NCI-H1417 (cell line): ENCODE measurements around the gene UGT8.
"Not testable (repeated sequence)": the region's sequence is repeated elsewhere in the genome, so short reads cannot be mapped to it uniquely, and the experiment has no call there.

Experiments used
- DNase-seq, 3 experiments: peaks; one replicate each; lab custom pipeline; 2025; lab: John Stamatoyannopoulos, UW

UGT8 gene

DNA sequence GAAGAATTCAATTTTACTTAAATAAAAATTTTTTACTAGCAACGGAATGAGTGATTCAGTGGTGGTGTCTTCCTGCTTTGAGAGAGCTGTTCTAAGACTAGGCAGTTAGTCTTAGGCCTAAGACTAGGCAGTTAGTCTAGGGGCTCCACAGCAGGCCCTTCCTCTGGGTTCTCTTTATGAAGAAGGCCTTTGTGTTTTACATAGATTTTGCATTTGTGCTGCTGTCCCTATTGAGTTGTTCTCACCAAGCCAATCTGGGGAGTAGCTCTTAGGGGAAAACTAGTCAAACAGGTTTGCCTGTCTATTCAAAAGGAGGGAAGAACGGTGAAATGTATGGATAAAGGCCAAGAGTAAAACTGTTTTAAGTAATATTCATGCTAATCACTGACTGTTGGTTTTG is 7.6 kb downstream of the UGT8 start:
- DNase-seq, result peak in 2 of 3 experiments; percentile 52 to 86

DNA sequence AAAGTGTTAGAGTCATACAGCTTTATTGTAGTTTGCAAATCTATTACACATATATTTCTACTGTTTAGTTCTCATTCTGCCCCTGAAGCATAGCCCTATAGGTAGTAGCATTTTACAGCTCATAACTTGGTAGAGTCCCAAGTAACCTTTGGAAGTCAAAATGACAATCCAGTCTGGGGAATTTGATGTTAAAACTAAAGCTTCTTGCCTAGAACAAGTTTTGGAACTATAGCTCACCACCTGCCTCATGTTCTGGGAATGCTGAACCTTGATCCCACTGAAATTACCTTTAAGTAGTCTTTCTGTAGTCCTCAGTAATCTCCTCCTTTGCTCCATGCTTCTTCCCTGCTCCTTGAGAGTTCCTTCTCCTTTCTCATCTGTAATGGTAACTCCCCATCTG is 8.4 kb downstream of the UGT8 start:
- DNase-seq, result no peak

DNA sequence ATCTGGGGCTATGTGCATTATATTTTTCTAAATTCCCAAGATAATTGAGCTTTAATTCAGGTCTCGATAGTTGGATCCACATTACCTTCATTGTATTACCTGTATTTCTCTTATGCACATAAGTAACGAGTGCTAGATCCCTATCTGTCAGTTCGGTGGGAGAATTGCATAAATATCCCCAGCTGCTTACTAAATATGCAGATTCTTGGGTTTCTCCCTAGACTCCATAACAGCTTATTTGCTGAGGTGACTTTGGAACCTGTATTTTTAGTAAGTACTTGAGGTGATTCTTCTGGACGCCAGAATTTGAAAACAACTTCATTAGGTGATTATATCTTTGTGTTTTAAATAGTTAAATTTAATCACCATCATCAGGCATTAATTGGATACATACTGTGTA is 15.0 kb downstream of the UGT8 start:
- DNase-seq, result peak in 1 of 3 experiments; percentile 49

DNA sequence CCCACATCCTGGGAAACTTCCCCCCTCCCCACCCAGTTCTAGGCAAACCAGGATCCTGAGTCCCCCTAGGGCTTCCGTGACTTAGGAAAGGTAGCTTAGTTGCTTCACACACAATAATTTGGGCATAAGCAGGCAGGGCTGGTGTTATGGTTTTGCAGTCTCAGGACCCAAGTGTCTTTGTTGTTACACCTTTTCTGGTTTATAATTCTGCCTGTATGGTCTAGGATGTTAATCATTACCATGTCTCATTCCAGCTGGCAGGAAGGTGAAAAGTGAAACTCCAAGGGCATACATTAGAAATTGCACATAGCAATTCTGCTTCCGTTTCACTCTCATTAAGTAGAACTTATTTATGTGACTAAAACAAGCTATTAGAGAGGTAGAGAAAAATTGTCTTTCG is 16.8 kb downstream of the UGT8 start:
- peak in 2 of 3 experiments; percentile 29 to 66 for DNase-seq

DNA sequence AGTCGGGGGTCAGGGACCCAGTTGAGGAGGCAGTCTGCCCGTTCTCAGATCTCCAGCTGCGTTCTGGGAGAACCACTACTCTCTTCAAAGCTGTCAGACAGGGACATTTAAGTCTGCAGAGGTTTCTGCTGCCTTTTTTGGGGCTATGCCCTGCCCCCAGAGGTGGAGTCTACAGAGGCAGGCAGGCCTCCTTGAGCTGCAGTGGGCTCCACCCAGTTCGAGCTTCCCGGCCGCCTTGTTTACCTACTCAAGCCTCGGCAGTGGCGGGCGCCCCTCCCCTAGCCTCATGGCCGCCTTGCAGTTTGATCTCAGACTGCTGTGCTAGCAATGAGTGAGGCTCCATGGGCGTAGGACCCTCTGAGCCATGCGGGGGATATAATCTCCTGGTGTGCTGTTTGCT is 17.4 kb downstream of the UGT8 start:
- peak in 2 of 3 experiments; percentile 61 to 75 for DNase-seq

DNA sequence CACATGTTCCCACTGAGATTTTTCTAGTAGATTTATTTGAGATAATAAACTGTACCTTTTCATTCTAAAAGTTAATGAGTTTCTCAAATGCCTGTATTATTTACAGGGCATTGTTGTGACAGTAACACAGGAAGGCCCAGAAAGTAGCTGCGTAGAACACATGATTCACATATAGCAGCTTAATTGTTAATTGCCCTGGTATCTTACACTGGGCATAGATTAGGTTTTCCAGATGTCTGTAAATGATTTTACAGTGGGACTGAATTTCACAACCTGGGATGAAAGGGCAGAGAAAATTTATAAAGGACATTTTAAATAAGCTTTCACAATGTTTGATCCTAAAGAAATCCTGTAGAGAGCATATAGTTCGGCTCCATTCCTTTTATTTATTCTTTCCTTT is 27.6 kb downstream of the UGT8 start:
- DNase-seq, result peak in 1 of 3 experiments; percentile 5

DNA sequence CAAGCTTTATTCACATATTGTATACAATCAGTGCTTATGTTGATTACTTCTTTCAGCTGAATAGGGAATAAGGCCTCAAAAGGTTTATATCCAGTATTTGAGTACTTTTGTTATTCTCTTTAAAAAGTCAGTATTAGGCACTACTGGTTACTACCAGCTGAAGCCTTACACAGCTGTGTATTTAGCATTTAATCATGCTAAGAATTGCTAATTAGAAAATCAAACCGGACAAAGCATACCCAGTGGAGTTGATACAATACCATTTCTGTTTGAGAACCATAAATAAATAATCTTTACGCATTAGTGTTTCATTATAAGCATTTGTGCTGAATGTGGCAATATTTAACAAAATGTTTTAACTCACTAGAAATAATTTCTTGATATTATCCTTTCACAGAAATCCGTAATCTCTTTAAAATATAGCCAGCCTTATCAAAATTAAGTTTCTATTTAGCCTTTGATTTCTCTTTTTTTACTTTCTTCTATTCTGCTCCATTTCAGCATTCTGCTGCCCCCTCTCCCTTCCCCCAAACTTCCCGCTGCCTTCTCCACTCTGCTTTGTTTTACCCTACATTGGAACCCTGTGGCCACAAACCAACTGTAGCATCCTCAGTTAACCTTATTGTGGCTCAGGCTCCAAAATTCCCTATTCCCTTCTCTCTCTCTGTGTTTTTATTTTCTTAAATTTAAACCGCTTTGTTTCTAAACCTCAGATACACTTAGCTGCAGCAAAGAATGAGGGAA is 37.8 kb downstream of the UGT8 start:
- peak in 1 of 3 experiments; percentile 21 for DNase-seq

DNA sequence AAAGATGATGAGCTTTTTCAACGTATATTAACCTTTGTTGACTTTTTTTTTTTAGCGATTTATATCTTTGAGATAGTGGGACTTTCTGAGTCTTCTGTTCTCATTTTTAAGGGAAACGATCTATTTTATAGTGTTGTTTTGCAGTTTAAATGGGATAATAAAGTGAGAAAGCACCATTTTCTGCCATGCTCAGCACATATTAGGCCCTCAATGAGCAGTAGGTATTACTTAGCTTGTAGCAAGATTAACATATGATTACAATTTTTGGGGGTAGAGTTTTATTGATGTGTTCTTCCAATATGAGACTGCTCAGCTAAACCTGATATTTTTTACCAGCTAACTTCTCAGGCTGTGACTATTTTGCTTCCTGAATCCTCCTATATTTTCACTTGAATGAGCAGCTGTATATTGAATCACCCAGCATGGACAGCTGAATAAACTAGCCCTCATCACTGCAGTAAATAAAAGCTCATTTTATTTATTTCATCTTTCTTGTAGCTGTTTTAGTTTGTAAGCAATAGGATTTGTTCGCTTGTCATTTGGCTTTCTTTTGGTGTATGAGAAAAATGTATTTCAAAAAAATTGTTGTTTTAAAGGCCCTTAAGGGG is 43.7 kb downstream of the UGT8 start:
- peak in 1 of 3 experiments; percentile 4 for DNase-seq

DNA sequence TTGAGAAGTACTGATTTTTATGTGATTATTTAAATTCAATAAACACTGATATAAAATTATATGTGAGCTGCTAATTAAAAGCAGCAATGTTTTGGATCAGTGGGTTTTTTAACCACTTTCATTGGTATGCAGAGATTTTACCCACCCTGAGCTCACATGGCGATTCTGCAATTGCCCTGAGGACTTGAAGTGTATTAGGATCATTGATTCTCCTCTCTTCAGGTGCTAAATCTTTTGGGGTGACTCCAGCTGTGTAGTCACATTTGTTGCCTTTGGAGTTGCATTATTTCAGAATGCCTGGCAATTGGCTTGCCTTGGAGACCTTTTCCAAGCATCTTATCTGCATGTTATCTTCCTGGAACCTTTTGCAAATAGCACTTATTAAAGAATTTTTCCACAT is 51.3 kb downstream of the UGT8 start:
- DNase-seq, result no peak

DNA sequence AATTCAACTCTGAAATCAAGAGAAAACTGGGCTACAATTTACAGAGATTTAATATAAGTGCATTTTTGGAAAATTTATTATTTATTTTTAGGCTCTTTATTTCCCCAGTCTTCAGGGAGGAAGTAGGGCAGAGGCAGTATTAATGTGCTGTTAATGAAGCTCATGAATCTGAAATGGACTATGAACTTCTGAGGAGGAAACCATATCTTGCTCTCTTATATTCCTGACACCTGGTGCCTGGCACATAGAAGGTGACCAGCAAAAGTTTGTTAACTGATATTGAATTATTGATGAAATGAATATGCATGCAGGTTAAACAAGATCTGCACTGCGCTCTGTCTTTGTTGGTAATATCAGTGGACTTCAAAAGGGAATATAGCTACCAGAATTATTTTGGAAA is 55.1 kb downstream of the UGT8 start:
- DNase-seq, result no peak

DNA sequence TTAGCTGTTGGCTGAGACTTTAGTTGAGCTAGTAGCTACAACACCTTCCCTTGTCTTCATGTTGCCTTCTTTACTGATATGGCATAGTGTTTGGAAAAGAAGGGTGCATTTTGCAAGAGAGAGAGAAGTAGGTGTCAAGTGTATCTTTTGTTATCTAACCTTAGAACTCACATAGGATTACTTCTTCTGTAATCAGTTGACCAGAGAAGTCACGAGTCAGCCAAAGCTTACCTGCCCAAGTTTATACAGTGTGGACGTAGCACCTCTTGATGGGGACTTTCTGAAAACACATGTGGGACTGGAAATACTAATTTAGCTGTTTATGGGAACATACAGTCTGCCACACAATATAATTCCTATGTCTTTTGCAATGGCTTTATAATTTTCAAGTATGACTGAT is 56.0 kb downstream of the UGT8 start:
- peak in 1 of 3 experiments; percentile 28 for DNase-seq

DNA sequence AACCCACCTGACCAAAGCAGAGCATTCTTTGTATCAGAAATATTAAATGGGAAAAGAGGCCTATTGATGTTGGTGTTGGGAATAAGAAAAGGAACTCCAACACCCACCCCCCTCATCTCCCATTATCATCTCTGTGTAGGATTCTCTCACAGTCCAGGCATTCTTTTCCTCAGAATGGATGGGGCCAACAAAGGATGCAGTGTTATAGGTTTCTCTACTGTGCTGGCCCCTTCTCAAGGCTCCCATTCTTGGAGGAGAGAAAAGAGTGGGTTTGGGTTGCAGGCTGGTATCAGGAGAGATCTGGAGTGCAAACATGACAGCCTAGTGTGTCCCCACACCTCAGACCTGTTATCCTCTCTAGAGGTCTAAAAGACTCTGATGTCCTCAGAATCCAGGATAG is 59.6 kb downstream of the UGT8 start:
- no peak for DNase-seq

DNA sequence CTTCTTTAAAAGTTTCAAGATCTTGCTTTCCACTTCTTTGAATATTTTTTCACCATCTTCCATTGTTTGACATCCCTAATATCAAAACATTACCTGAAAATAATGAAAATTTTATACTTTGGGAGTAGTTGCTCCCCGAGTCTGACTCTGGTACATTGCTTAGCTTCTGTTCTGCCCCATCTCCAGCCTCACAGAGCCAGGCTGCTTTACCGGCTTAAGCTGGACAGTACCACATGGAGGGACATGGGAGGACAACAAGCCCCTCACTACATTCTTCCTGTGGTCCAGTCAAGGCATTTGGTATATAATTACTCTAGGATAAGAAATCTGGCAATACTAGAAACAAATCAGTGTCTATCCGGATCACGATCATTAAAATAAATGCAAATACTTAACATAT is 60.2 kb downstream of the UGT8 start:
- DNase-seq, result no peak

DNA sequence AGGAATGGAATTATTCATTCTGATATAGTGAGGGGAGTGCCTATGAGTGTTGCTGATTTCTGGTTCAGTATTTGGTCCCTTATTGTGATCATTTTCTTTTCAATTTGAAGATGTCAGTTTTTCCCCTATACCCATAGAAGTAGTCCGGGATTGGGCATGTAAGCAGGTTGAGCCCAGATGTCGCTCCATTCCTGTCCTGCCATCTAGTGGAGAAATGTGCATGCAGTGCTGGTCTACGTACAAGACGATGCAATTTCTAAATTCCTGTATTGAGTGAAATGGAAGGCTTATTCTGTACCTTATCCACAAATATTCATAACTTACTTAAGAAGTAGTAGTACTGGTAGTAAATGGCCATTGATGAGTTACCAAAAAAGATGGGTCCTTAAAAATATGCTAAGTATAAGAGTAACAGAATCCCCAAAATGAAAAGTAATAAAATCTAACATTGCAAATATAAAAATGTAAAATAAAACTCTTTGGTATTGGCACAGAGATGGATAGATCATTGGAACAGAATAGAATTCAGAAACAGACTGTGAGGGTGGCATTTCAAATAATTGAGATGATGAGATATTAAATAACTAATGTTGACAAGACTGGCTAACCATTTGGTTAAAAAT is 60.9 kb downstream of the UGT8 start:
- peak; percentile 31 to 85 (median 46) for DNase-seq

DNA sequence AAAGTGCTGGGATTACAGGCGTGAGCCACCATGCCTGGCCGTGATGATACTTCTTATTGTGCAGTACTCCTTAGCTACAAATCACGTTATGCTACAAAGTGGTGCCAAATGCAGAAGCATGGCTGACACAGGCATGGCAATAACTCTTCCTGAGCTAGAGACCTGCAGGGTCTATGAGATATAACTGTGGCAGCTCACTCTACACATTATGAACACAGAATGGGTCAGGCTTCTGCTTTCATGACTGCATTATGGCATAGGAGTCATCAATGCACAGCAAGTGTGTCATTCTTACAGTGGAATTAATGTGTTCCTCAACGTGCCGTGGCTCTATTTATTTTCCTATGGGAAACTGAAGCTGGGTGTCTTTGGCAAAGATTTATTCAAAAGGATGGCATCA is 64.5 kb downstream of the UGT8 start:
- DNase-seq, result no peak

DNA sequence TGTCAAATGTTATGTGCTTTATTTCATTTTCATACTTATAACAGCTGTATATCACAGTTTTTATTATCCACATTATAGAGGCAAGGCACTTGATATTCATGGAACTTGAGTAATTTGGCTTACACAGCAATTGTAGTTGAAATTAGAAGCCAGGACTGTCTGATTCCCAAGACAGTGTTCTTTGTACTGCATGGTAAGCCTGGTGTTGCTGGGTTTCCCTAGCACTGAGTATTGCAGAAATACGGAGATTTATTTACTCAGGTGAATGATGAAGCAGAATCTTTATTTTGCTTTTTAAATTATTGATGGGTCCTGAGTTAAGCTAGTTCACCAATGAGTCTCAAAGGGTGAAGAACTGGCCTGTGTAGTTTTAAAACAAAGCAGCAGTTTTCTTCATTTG is 70.0 kb downstream of the UGT8 start:
- no peak for DNase-seq

DNA sequence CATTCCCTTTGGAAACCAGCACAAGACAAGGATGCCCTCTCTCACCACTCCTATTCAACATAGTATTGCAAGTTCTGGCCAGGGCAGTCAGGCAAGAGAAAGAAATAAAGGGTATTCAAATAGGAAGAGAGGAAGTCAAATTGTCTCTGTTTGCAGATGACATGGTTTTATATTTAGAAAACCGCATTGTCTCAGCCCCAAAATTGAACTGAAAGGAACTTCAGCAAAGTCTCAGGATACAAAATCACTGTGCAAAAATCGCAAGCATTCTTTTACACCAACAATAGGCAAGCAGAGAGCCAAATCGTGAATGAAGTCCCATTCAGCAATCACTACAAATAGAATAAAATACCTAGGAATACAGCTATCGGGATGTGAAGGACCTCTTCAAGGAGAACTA is 72.1 kb downstream of the UGT8 start:
- DNase-seq, result not testable (repeated sequence)

DNA sequence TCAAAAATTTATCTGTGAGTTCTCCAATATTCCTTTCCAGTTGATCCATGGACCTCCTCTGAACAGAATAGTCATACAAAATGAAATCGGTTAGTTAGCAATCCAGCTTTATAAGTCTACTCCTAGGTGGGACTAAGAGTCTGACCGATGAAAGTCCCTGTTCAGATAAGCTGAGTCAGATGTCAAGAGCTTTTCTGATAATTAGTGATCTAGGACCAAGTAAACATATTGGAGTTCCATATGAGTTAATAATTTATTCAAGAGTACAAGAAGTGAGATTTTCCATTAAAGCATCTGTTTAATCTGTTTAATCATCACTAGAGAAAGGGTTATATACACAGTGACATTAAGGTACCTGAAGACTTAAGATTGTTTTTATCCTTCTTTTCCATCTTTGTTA is 74.7 kb downstream of the UGT8 start:
- DNase-seq, result no peak

DNA sequence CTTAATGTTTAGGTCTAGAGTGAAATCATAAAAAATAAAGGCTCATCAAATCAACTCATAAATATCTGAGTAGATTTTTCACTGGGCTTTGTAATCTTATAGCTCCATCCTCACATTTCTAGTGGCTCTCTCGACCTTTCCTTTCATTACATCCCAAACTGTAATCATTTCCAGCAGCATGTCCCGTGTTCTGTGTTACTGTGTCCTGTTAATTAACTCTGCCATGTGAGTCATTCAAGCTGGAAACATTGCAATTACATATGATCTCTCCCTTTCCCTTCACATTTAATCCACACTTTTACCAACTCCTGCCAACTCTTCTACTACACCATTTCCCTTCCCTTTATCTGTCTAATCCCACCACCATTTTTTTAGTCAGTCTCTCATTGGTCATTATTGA is 75.5 kb downstream of the UGT8 start:
- no peak for DNase-seq

DNA sequence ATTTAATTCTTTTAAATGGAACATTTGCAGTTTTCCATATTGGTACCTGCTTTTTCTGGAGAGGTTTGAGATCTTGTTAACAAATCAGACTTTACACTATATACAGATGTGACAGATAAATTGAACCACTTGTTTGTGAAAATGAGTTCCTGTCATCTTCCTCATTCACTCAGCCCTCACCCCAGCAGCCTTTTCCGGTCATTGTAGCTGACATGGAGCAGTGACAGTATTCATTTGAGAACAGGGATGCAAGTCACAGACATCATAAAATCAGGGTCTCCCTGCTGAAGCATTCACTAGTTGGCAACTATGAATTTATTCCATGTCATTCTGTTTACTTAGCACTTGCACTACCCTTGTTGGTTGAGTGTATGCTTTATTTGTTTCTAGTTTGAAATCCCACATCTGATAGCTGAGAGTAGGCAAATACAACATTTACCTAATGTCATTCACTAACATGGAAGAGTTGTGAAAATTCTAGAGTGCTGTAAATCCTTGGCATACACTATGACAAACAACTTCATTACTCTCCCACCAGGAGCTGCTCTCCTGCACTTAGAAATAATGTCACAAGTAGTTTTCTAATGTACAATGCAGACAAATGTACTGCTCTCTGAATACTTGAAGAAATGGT is 78.9 kb downstream of the UGT8 start:
- DNase-seq, result peak in 2 of 3 experiments; percentile 0 to 17

DNA sequence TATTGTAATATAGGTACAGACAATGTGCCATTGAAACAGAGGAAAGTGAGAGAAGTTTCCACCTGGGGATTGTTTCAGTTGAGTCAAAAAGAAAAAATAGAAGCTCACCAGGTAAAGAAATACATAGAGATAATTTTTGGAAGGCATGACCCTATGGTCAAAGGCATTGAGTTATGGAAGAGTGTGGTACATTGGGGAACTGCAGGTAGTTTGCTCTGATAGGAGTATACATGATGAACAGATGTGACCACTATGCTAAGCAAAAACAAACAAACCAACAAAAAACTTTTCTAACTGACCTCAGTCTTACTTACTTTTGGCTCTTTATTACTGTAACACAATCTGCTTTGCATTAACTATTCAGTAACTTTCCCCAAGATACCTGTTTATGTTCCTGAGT is 85.9 kb downstream of the UGT8 start:
- no peak for DNase-seq

DNA sequence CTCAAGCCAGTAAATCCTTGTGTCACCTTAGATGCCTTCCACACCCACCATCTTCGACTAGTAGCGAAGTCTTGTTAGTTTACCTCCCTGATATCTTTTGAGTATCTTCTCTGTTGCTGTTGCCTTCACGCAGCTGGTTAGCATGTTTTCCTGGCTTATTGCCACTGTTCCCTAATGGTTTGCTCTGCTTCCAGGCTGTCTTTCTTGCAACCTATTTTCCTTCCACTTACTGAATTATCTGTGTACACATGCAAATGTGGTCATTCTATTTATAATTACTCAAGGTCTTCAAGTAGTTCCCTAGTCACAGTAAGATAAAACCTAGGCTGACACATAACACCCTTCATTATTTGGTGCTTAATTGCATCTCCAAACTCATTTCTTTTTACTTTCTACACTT is 89.5 kb downstream of the UGT8 start:
- DNase-seq, result peak in 2 of 3 experiments; percentile 31 to 78

DNA sequence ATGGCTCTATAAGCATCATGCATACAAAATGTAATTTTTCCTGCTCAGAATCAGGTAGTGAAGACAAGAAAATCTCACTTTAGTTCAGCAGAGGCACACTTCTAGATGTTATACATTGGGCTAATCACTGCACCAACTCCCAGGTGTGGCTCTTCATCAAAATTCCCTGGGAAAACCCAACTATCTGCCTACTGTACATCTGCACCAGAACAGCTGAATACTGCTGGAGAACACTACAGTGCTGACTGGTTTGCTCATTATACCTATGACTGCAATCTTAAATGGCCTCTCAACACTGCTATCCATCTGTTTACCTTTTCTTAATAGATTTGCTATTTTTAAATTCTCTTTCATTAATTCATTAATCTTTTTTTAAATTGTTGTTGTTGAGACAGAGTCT is 92.0 kb downstream of the UGT8 start:
- no peak for DNase-seq
